OCI-LY3 (cell line): ENCODE measurements around the gene ITPR1.

Source experiments
- CTCF ChIP-seq: fragments of 200-600, 300-600 bp; sonication (generic); IDR thresholded peaks from 2 replicates; pipeline ENCODE4 v1.5.1; 2014; ENCODE audit warnings: antibody characterized with exemption, low read length, low read depth
- EZH2phosphoT487 ChIP-seq: fragments of 200-600 bp; shearing (Covaris generic); IDR thresholded peaks from 2 replicates; pipeline ENCODE4 v1.6.1; 2018; ENCODE audit warnings: antibody characterized with exemption, mixed run types, low read depth

GRCh38 chr3:4549896-4550295 lies 56.7 kb downstream of the ITPR1 start:
- TF ChIP-seq CTCF (no peak), EZH2phosphoT487 (no peak)
